ENCODE results near the gene NUP188.

- TF ChIP-seq, protein P1, sequence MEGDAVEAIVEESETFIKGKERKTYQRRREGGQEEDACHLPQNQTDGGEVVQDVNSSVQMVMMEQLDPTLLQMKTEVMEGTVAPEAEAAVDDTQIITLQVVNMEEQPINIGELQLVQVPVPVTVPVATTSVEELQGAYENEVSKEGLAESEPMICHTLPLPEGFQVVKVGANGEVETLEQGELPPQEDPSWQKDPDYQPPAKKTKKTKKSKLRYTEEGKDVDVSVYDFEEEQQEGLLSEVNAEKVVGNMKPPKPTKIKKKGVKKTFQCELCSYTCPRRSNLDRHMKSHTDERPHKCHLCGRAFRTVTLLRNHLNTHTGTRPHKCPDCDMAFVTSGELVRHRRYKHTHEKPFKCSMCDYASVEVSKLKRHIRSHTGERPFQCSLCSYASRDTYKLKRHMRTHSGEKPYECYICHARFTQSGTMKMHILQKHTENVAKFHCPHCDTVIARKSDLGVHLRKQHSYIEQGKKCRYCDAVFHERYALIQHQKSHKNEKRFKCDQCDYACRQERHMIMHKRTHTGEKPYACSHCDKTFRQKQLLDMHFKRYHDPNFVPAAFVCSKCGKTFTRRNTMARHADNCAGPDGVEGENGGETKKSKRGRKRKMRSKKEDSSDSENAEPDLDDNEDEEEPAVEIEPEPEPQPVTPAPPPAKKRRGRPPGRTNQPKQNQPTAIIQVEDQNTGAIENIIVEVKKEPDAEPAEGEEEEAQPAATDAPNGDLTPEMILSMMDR (IDR thresholded peaks at IDR 0.05): no peak
- TF ChIP-seq EZH2 (IDR thresholded peaks at IDR 0.05): no peak
- no peak for TF ChIP-seq EZH2phosphoT487 (IDR thresholded peaks at IDR 0.05)
These were observed 79.1 kb downstream of the NUP188 start for GRCh38 chr9:129026442-129027223.
